Sigmoid colon (tissue), 4 donors: ENCODE measurements around the gene MCTP1.

ENCODE experiments used
- CTCF ChIP-seq, 4 experiments: fragments of 450-650 bp in 3 of 4; fragments of 200-600 bp in 1 of 4; IDR thresholded peaks; one replicate each; pipeline ENCODE4 v1.5.1; 2016 to 2019; ENCODE audit warnings: antibody characterized with exemption in 4 of 4, mild to moderate bottlenecking in 3 of 4, moderate library complexity in 2 of 4
- EP300 ChIP-seq, 4 donors: sonication (generic); formaldehyde crosslinking; IDR thresholded peaks; one replicate each; pipeline ENCODE4 v1.6.1; 2017; ENCODE audit warnings: antibody characterized with exemption in 4 of 4
- POLR2AphosphoS5 ChIP-seq, 4 donors: sonication (generic); formaldehyde crosslinking; IDR thresholded peaks; one replicate each; pipeline ENCODE4 v1.6.1; 2017; ENCODE audit warnings: antibody characterized with exemption in 4 of 4

GRCh38 chr5:95331358-95331757 is 46.5 kb upstream of the MCTP1 start:
- TF ChIP-seq CTCF (IDR thresholded peaks at IDR 0.05) (no peak), POLR2AphosphoS5 (IDR thresholded peaks at IDR 0.05) (no peak), EP300 (IDR thresholded peaks at IDR 0.05) (no peak)
